Measurements from ENCODE around the gene ANKRD13B.

ANKRD13B gene

GRCh38 chr17:29619251-29619650 lies 26.3 kb downstream of the ANKRD13B start:
- Mint-ChIP-seq H3K4me3 (no peak overlapping the region), H3K9me3 (no peaks in the 10 kb centered on the region), H3K4me1 (peaks cover 36% of the 10 kb centered on the region), H3K27me3 (no peaks in the 10 kb centered on the region), H3K27ac (no peak overlapping the region), H3K36me3 (no peaks in the 10 kb centered on the region)
- ATAC-seq (ENCODE audit: low read depth) (no peak), DNase-seq (ENCODE audit: low spot score in 2 of 2) (no peak)

GRCh38 chr17:29620271-29620670 lies 27.3 kb downstream of the ANKRD13B start:
- Mint-ChIP-seq H3K36me3 (no peaks in the 10 kb centered on the region), H3K4me3 (no peak overlapping the region), H3K27ac (no peak overlapping the region), H3K27me3 (no peaks in the 10 kb centered on the region), H3K9me3 (no peaks in the 10 kb centered on the region), H3K4me1 (peaks cover 30% of the 10 kb centered on the region)
- ATAC-seq (ENCODE audit: low read depth) (no peak), DNase-seq (ENCODE audit: low spot score in 2 of 2) (no peak)

- Mint-ChIP-seq H3K4me1 (peaks cover 25% of the 10 kb centered on the region), H3K27me3 (no peaks in the 10 kb centered on the region)
Observed at GRCh38 chr17:29620779-29621500, 28.0 kb downstream of the ANKRD13B start.

DNA sequence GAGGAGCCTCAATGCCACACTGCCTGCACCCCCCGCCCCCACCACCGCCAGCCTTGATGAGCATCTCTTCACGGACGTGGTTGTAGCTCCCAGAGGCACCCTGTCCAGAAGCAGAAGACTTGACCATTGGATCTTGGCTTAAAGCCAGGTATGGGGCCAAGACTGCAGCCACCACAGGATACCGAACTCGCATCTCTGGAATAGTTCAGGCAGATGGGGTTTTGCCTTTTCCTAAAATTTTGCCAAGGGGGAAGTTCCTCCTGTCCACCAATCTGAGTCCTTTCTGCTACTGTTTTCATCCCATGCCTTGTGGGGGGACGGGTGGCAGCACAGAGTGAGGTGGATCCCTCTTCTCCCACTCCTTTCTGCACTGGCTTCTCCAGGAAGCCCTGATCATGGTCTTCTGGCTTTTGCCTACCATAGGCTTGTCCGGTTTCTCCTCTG lies 28.8 kb downstream of the ANKRD13B start:
- Mint-ChIP-seq H3K4me3 (peak overlapping the region; percentile 66), H3K9me3 (no peaks in the 10 kb centered on the region), H3K27ac (no peak overlapping the region), H3K4me1 (peaks cover 18% of the 10 kb centered on the region), H3K27me3 (no peaks in the 10 kb centered on the region), H3K36me3 (no peaks in the 10 kb centered on the region)
- no peak for DNase-seq (ENCODE audit: low spot score in 2 of 2)
- no peak for ATAC-seq (ENCODE audit: low read depth)

More at GRCh38 chr17:29620779-29621500, 28.0 kb downstream of the ANKRD13B start:
- Mint-ChIP-seq H3K36me3 (no peaks in the 10 kb centered on the region), H3K27ac (no peak overlapping the region), H3K4me3 (peak overlapping the region; percentile 41), H3K9me3 (no peaks in the 10 kb centered on the region)
- DNase-seq (ENCODE audit: low spot score in 2 of 2), result no peak
- no peak for ATAC-seq (ENCODE audit: low read depth)

DNA sequence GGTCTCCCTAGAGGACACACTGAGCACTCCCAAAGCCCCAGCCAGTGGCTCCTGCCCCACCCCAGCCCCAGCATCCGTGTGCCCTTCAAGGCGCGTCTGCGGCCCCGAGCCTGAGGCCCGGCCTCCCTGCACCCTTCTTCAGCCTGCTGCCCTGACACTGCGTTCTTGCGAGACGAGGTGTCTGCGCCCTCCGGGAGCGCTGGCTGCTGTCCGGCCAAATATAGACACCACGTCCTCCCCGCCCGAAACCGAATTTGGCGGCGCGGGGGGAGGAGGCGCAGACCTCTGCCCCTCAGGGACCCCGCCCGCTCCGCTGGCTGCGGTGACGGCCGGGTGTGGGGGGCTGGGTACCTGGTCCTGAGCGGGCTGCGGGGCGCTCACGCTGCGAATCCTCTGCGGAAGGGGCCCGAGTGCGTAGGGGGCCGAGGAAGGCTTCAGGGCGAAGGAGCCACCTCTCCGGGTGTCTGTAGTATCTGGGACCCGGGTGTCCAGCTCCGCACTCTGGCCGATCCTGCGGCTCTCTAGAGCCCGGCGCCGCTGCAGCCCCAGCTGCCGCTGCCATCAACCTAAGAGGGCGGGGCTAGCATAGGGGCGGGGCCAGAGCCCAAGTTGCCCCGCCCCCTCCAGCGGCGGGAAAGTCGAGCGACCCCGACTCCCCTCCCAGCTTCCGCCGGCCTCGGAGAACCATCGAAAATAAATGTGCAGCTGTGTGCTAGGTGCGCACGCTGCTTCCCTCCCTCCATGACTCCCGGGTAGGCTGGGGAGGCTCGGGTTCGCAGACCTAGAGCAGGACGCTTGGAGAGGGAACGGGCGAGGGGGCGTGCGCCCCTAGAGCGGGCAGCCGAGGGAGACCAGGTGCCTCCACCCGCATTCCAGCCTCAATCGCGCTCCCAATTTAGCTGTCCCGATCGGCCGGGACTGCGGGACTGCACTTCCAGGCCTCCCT lies 29.7 kb downstream of the ANKRD13B start, which contains the start of gene CORO6:
Gene CORO6 (minus strand): TSS at position 576 of the 946 bp plus-strand sequence. CDS start 1,491 bp downstream, outside the sequence.
- no peaks in the 10 kb centered on the region for H3K36me3 Mint-ChIP-seq
- peak within 1 kb of the TSS; percentile 79 for H3K4me3 Mint-ChIP-seq
- peaks cover 14% of the 10 kb centered on the region for H3K4me1 Mint-ChIP-seq
- peak within 1 kb of the TSS; percentile 73 for H3K27ac Mint-ChIP-seq
- H3K27me3 Mint-ChIP-seq, result no peaks in the 10 kb centered on the region
- ATAC-seq (ENCODE audit: low read depth) (peak; percentile 57), DNase-seq (ENCODE audit: low spot score in 2 of 2) (peak; percentile 49 to 69)
- no peaks in the 10 kb centered on the region for H3K9me3 Mint-ChIP-seq

DNA sequence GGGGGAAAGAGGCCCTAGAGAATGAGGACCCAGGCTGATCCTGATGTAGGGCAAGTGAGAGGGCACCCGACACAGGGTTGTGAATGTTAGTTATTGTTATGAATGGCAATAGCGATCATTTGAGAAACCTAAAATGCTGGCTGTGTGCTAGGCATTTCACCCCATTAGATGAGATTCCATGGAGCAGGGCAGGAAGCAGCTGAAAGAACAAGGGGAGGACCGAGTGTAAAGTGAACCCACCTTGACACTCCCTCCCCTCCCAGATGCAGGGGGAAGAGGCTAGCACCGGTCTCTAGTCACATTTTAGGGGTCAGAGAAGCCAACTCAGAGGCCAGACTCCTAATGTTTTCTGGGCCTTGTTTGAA lies 30.3 kb downstream of the ANKRD13B start:
- H3K4me3 Mint-ChIP-seq, result peak overlapping the region; percentile 79
- DNase-seq (ENCODE audit: low spot score in 2 of 2) (no peak), ATAC-seq (ENCODE audit: low read depth) (peak; percentile 3)
- no peaks in the 10 kb centered on the region for H3K36me3 Mint-ChIP-seq
- peaks cover 17% of the 10 kb centered on the region for H3K4me1 Mint-ChIP-seq
- H3K27ac Mint-ChIP-seq, result peak overlapping the region; percentile 73
- no peaks in the 10 kb centered on the region for H3K9me3 Mint-ChIP-seq
- no peaks in the 10 kb centered on the region for H3K27me3 Mint-ChIP-seq

DNA sequence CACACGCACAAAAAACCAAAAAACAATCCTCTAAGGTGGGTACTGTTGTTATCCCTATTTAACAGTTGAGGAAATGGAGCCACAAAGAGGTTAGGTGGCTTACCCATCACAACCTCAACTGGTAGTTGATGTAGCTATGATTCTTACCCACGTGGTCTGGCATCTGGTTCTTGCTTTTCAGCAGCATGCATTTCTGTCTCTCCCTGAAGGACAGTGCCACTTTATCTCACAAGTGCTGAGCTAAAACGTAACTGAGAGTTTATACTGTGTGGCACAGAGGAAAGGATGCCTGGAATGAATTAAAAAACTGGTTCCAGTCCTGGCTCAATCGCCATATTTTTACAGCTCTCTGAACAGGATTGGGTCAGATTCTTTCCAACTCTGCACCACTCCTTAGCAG lies 31.7 kb downstream of the ANKRD13B start:
- peaks cover 22% of the 10 kb centered on the region for H3K4me1 Mint-ChIP-seq

GRCh38 chr17:29625037-29625750 lies 32.3 kb downstream of the ANKRD13B start:
- no peak for DNase-seq (ENCODE audit: low spot score in 2 of 2)
- no peak for ATAC-seq (ENCODE audit: low read depth)
- H3K4me1 Mint-ChIP-seq, result peaks cover 22% of the 10 kb centered on the region
- peak overlapping the region; percentile 58 for H3K27ac Mint-ChIP-seq
- no peaks in the 10 kb centered on the region for H3K9me3 Mint-ChIP-seq
- no peak overlapping the region for H3K4me3 Mint-ChIP-seq
- peaks cover 4% of the 10 kb centered on the region for H3K36me3 Mint-ChIP-seq
- H3K27me3 Mint-ChIP-seq, result no peaks in the 10 kb centered on the region

More for the DNA sequence above, 31.7 kb downstream of the ANKRD13B start:
- ATAC-seq (ENCODE audit: low read depth), result no peak
- H3K27me3 Mint-ChIP-seq, result no peaks in the 10 kb centered on the region
- no peak for DNase-seq (ENCODE audit: low spot score in 2 of 2)
- peak overlapping the region; percentile 38 for H3K27ac Mint-ChIP-seq
- peaks cover 4% of the 10 kb centered on the region for H3K36me3 Mint-ChIP-seq
- no peaks in the 10 kb centered on the region for H3K9me3 Mint-ChIP-seq
- no peak overlapping the region for H3K4me3 Mint-ChIP-seq

DNA sequence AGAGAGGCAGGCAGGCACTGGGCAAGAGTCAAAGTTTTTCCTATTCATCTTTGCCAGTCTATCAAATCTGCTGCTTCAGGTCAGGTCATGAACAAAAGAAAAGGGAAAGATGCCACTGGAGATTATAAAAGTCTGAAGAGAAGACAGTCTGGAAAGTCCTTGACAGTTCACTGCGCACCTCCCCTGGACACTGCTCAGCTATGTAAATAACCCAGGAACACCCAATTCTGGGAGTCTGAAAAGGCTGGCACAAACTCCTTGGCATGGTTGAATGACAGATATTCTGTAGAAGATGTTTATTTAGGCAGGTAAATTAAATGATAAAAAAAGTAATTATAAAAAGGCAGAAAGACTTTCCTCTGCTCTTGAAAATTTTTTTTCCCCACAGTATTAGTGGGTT lies 35.0 kb downstream of the ANKRD13B start:
- Mint-ChIP-seq H3K27ac (peak overlapping the region; percentile 71), H3K9me3 (no peaks in the 10 kb centered on the region), H3K4me3 (no peak overlapping the region), H3K36me3 (peaks cover 15% of the 10 kb centered on the region), H3K4me1 (peaks cover 23% of the 10 kb centered on the region), H3K27me3 (no peaks in the 10 kb centered on the region)
- ATAC-seq (ENCODE audit: low read depth) (no peak), DNase-seq (ENCODE audit: low spot score in 2 of 2) (no peak)

DNA sequence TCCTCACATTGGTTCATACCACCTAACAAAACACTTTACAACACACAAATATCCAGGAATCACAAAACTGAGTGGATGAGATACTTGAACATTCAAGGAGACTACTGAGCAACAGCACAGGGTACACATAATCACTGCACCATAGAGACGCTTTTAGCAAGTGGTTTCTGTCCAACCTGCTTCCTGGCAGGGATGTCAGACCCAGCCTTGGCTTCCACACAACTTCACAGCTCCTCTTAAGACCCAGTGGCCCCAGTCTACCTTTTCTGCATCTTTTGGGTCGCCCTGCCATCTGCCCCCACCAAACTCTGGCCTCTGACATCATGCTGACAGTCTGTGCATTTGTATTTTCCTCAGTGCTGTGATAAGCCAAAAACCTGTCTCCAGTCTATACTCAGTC lies 35.7 kb downstream of the ANKRD13B start:
- DNase-seq (ENCODE audit: low spot score in 2 of 2), result no peak
- Mint-ChIP-seq H3K4me1 (peaks cover 19% of the 10 kb centered on the region), H3K36me3 (peaks cover 15% of the 10 kb centered on the region), H3K27me3 (no peaks in the 10 kb centered on the region), H3K4me3 (no peak overlapping the region), H3K27ac (peak overlapping the region; percentile 84), H3K9me3 (no peaks in the 10 kb centered on the region)
- ATAC-seq (ENCODE audit: low read depth), result no peak

DNA sequence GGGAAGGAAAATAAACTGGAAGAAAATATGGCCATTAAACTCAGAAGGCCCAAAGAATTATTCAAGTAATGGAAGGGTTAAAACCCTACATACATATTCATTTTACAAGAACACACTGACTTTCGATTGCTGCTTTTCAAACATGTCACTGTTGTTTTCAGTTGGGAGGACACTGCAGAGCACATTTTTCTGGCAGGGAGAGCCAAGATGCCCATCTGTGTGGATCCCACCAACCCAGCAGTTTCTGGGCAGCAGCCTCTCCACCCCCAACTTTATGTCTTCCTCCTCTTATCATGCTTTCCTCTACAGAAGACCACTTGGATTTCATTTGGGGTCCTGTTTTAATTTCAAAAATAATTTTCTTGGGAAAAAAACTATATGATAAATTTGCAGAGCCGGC lies 36.9 kb downstream of the ANKRD13B start:
- peaks cover 20% of the 10 kb centered on the region for H3K36me3 Mint-ChIP-seq
- no peak overlapping the region for H3K4me3 Mint-ChIP-seq
- H3K9me3 Mint-ChIP-seq, result no peaks in the 10 kb centered on the region
- H3K27me3 Mint-ChIP-seq, result no peaks in the 10 kb centered on the region
- no peak for DNase-seq (ENCODE audit: low spot score in 2 of 2)
- H3K27ac Mint-ChIP-seq, result no peak overlapping the region
- H3K4me1 Mint-ChIP-seq, result peaks cover 22% of the 10 kb centered on the region
- ATAC-seq (ENCODE audit: low read depth), result no peak

DNA sequence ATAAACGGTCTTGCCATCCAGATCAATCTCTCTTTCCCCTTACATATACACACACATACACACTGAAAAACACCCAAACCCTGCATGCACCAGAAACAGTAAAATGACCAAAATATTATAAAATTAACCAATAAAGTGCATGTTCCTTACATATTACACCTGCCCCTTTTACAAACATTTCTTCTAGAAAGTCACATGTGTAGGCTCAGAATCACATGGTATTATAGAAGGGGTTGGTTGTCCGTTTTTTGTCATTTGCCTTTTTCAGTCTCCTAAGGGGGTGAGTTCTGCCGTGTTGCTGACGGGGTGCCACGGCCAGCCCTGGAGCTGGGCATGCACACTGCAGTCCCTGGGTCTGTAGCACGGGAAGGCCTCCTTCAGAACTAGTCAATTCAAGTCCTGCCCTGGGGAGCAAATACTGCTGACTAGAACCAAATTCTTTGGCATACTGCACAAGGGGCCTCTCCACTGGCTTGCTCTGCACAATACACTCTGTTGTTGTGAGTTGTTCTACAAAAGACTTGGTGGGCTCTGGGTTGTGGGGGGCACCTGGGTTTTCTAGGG lies 37.8 kb downstream of the ANKRD13B start:
- DNase-seq (ENCODE audit: low spot score in 2 of 2) (no peak), ATAC-seq (ENCODE audit: low read depth) (no peak)
- H3K27me3 Mint-ChIP-seq, result no peaks in the 10 kb centered on the region
- H3K36me3 Mint-ChIP-seq, result peaks cover 20% of the 10 kb centered on the region
- peaks cover 22% of the 10 kb centered on the region for H3K4me1 Mint-ChIP-seq
- no peak overlapping the region for H3K4me3 Mint-ChIP-seq
- H3K9me3 Mint-ChIP-seq, result no peaks in the 10 kb centered on the region
- H3K27ac Mint-ChIP-seq, result no peak overlapping the region

- H3K27me3 Mint-ChIP-seq, result no peaks in the 10 kb centered on the region
- DNase-seq (ENCODE audit: low spot score in 2 of 2), result no peak
- H3K4me3 Mint-ChIP-seq, result no peak overlapping the region
- H3K4me1 Mint-ChIP-seq, result peaks cover 13% of the 10 kb centered on the region
- H3K36me3 Mint-ChIP-seq, result peaks cover 23% of the 10 kb centered on the region
- ATAC-seq (ENCODE audit: low read depth), result no peak
- peak overlapping the region; percentile 64 for H3K27ac Mint-ChIP-seq
- no peaks in the 10 kb centered on the region for H3K9me3 Mint-ChIP-seq
Observed at GRCh38 chr17:29633886-29634285, 41.0 kb downstream of the ANKRD13B start.

Measured in memory B cell (primary cell).